Glutamatergic neuron (in vitro differentiated cells): Measurements from ENCODE around the gene PNLIPRP2. TPM values are rescaled to one million over a fixed set of nuclear protein-coding genes. Genes with fewer than 3 reads are reported as not detected.

Source experiments
- DNase-seq: peaks from one replicate; pipeline ENCODE4 v3.0.0; 2022
- H3K27ac Mint-ChIP-seq: one replicate; pipeline ENCODE4 v1.8.0; 2020; ENCODE audit warnings: mild to moderate bottlenecking, mixed read lengths, inconsistent platforms; ENCODE audit not compliant: unreplicated experiment
- H3K27me3 Mint-ChIP-seq: one replicate; pipeline ENCODE4 v1.8.0; 2020; ENCODE audit warnings: mild to moderate bottlenecking, moderate library complexity, mixed read lengths, inconsistent platforms; ENCODE audit not compliant: unreplicated experiment
- H3K36me3 Mint-ChIP-seq: one replicate; pipeline ENCODE4 v1.8.0; 2020; ENCODE audit warnings: mild to moderate bottlenecking, mixed read lengths, inconsistent platforms; ENCODE audit not compliant: unreplicated experiment
- H3K4me1 Mint-ChIP-seq: one replicate; pipeline ENCODE4 v1.8.0; 2020; ENCODE audit warnings: mild to moderate bottlenecking, low read depth, mixed read lengths, inconsistent platforms; ENCODE audit not compliant: unreplicated experiment
- H3K4me3 Mint-ChIP-seq: one replicate; pipeline ENCODE4 v1.8.0; 2020; ENCODE audit warnings: mild to moderate bottlenecking, mixed read lengths, inconsistent platforms; ENCODE audit not compliant: unreplicated experiment
- H3K9me3 Mint-ChIP-seq: one replicate; pipeline ENCODE4 v1.8.0; 2020; ENCODE audit warnings: mild to moderate bottlenecking, moderate library complexity, mixed read lengths, inconsistent platforms; ENCODE audit not compliant: unreplicated experiment
- total RNA-seq: library from RNA; stranded (reverse); fragmentation: NEBNext Ultra II Directional; extraction: Animal tissue kit (Norgen Biotek cat#: 25700); gene quantifications from one replicate; pipeline ENCODE4 v1.2.1, GENCODE V29; 2021; ENCODE audit not compliant: unreplicated experiment
- TF ChIP-seq, protein P1 (sequence below): fragments of 200-600 bp; sonication (generic); IDR thresholded peaks from one replicate; pipeline ENCODE4 v1.5.0; 2021; ENCODE audit not compliant: partially characterized antibody, unreplicated experiment

Gene PNLIPRP2
- total RNA-seq, 1 donor from 2014 or later, result not detected

- DNase-seq, result peak; percentile 42
- TF ChIP-seq, protein P1, sequence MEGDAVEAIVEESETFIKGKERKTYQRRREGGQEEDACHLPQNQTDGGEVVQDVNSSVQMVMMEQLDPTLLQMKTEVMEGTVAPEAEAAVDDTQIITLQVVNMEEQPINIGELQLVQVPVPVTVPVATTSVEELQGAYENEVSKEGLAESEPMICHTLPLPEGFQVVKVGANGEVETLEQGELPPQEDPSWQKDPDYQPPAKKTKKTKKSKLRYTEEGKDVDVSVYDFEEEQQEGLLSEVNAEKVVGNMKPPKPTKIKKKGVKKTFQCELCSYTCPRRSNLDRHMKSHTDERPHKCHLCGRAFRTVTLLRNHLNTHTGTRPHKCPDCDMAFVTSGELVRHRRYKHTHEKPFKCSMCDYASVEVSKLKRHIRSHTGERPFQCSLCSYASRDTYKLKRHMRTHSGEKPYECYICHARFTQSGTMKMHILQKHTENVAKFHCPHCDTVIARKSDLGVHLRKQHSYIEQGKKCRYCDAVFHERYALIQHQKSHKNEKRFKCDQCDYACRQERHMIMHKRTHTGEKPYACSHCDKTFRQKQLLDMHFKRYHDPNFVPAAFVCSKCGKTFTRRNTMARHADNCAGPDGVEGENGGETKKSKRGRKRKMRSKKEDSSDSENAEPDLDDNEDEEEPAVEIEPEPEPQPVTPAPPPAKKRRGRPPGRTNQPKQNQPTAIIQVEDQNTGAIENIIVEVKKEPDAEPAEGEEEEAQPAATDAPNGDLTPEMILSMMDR, result no peak
- H3K4me3 Mint-ChIP-seq, result peak overlapping the region; percentile 55
- H3K4me1 Mint-ChIP-seq, result no peaks in the 10 kb centered on the region
- peaks cover 7% of the 10 kb centered on the region for H3K27me3 Mint-ChIP-seq
- peaks cover 5% of the 10 kb centered on the region for H3K9me3 Mint-ChIP-seq
- H3K27ac Mint-ChIP-seq, result no peak overlapping the region
- peaks cover 10% of the 10 kb centered on the region for H3K36me3 Mint-ChIP-seq
Measured at GRCh38 chr10:116669832-116670644, 49.3 kb downstream of the PNLIPRP2 start.

DNA sequence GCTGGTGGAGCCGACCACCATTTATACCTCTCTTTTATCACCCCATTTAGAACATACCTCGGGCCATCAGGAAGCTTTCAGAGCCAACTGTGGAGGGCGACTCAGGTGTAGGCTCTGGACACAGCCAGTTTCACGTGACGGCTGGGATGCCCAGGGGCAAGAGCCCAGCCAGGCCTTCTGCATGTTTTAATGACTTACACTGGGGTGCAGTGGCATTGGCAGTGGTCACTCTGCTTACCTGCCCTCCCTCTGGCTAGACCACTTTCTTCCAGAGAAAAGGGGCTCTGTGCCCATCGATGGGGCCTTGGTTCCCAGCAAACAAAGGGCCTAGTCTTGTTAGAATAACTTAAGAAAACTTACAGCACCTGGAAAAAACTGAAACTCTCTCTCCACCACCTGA is 50.0 kb downstream of the PNLIPRP2 start:
- DNase-seq, result no peak
- peaks cover 7% of the 10 kb centered on the region for H3K27me3 Mint-ChIP-seq
- H3K27ac Mint-ChIP-seq, result no peak overlapping the region
- peaks cover 5% of the 10 kb centered on the region for H3K9me3 Mint-ChIP-seq
- TF ChIP-seq, protein P1, result no peak
- peaks cover 10% of the 10 kb centered on the region for H3K36me3 Mint-ChIP-seq
- no peaks in the 10 kb centered on the region for H3K4me1 Mint-ChIP-seq
- H3K4me3 Mint-ChIP-seq, result peak overlapping the region; percentile 55

DNA sequence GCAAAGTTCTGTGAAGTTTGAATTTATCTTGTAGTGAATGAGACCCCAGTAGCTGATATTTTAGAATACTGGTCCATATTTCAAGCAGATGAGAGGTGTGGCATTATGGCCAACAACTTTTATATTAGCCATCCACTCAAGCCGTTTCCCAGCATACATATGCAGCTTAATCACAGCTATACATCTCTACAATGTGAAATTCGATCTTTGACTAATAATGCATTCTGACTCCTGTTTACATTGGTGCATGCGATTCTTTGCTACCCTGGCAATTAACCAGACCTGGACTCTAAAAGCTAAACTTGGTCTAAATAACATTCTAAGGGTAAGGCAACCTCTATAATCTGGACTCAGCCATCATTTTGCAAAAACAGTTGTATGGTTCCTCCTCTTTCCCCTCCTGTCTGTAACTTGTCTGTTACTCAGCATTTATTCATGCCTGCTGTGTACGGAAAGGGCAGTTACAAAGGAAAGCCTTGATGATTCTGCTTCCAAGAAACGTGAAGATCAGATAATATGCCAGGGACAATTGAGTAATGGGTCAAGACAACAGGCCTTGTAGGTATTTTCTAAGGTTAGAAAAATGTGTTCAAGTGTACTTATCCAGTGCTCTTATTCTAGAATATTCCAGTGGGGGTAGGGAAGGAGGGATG is 50.6 kb downstream of the PNLIPRP2 start:
- Mint-ChIP-seq H3K4me1 (no peaks in the 10 kb centered on the region), H3K36me3 (peaks cover 10% of the 10 kb centered on the region), H3K9me3 (peaks cover 5% of the 10 kb centered on the region), H3K27ac (no peak overlapping the region), H3K27me3 (peaks cover 7% of the 10 kb centered on the region), H3K4me3 (no peak overlapping the region)
- TF ChIP-seq, protein P1, result no peak
- no peak for DNase-seq

DNA sequence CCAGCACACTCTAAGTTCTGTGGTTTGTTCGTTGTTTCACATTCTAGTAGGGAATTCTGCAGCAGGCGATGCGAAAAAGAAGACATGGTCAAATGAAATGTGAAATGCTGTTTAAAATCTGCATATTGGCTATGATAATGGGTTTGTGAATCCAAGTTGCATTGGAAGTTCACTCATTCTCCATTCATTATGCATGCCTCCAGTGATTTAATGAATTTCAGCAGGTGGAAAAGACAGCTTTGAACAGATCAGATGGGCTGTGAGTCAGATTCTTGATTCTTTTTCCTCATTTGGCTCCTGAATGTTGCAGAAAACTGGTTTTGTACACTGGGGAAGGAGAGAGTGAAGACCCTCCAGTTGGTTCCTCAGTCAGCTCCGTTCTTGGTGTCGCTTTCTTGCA is 52.1 kb downstream of the PNLIPRP2 start:
- no peak for DNase-seq
- H3K9me3 Mint-ChIP-seq, result peaks cover 2% of the 10 kb centered on the region
- TF ChIP-seq, protein P1, result no peak
- no peaks in the 10 kb centered on the region for H3K4me1 Mint-ChIP-seq
- peaks cover 10% of the 10 kb centered on the region for H3K36me3 Mint-ChIP-seq
- H3K27ac Mint-ChIP-seq, result no peak overlapping the region
- no peak overlapping the region for H3K4me3 Mint-ChIP-seq
- peaks cover 7% of the 10 kb centered on the region for H3K27me3 Mint-ChIP-seq

DNA sequence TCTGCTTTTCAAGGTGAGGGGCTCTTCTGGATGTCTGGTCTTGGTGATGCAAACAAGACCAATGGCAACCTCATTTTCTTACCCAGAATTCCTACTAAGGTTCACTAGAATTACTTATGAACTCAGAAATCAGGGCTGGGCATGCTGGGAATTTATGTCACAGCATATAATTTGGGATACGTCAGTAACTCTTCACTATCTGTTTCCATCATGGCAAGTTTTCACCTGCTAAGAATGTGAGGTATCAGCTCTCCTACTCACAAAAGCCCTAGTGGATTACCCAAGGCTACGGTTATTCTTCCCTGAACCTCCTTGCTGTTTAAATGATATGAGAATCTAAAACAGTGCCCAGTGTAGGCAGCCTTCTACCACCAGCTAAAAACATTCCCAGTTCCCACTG is 53.1 kb downstream of the PNLIPRP2 start:
- no peak overlapping the region for H3K4me3 Mint-ChIP-seq
- TF ChIP-seq, protein P1, result no peak
- peaks cover 7% of the 10 kb centered on the region for H3K27me3 Mint-ChIP-seq
- peaks cover 10% of the 10 kb centered on the region for H3K36me3 Mint-ChIP-seq
- no peak for DNase-seq
- H3K27ac Mint-ChIP-seq, result no peak overlapping the region
- H3K9me3 Mint-ChIP-seq, result peaks cover 2% of the 10 kb centered on the region
- no peaks in the 10 kb centered on the region for H3K4me1 Mint-ChIP-seq
